Vagina (tissue), 2 donors: ENCODE results near the gene SLC35F5. TPM values are rescaled to one million over a fixed set of nuclear protein-coding genes. Genes with fewer than 3 reads are reported as not detected.
A peak's percentile ranks its signal among the peaks of the same experiment; 100 is the strongest.

ENCODE experiments used
- DNase-seq, 2 donors: peaks; one replicate each; pipeline ENCODE4 v3.0.0-alpha.2; 2017; ENCODE audit errors: extremely low spot score in 2 of 2
- H3K27ac ChIP-seq: fragments of 200-600 bp; sonication (generic); one replicate; pipeline ENCODE4 v1.5.1; 2019
- H3K27me3 ChIP-seq: fragments of 200-600 bp; sonication (generic); one replicate; pipeline ENCODE4 v1.5.1; 2019
- H3K36me3 ChIP-seq, 2 donors: fragments of 200-600 bp; sonication (generic); one replicate each; pipeline ENCODE4 v1.5.1; 2017 to 2019
- H3K4me1 ChIP-seq: fragments of 200-600 bp; sonication (generic); one replicate; pipeline ENCODE4 v1.5.1; 2019
- H3K4me3 ChIP-seq, 2 donors: fragments of 200-600 bp; sonication (generic); 1 replicate in 1 of 2; 2 replicates in 1 of 2; pipeline ENCODE4 v1.5.1; 2016 to 2019
- H3K9me3 ChIP-seq: fragments of 200-600 bp; sonication (generic); one replicate; pipeline ENCODE4 v1.5.1; 2019
- POLR2A ChIP-seq, 2 donors: fragments of 450-650 bp; IDR thresholded peaks; one replicate each; pipeline ENCODE4 v1.6.1; 2017; ENCODE audit warnings: antibody characterized with exemption in 2 of 2, mild to moderate bottlenecking in 2 of 2, moderate library complexity in 2 of 2
- POLR2AphosphoS5 ChIP-seq, 2 donors: sonication (generic); formaldehyde crosslinking; IDR thresholded peaks; one replicate each; pipeline ENCODE4 v1.9.0; 2017; ENCODE audit warnings: antibody characterized with exemption in 2 of 2, mild to moderate bottlenecking in 2 of 2, low read depth in 1 of 2; ENCODE audit not compliant: insufficient read depth in 1 of 2
- intact Hi-C: fragments of 100-400 bp; cut with DNase I; formaldehyde crosslinking; loops from one replicate; pipeline ENCODE4 v1.15.1; 2023
- total RNA-seq: library from RNA; depleted of rRNA; stranded (reverse); fragments of >200 nt; gene quantifications from one replicate; pipeline ENCODE4 v1.2.3, GENCODE V29; 2016
- TF ChIP-seq, protein P1 (sequence below), 3 experiments: fragments of 450-650 bp in 2 of 3; fragments of 200-600 bp in 1 of 3; sonication (generic) in 1 of 3; IDR thresholded peaks; one replicate each; pipeline ENCODE4 v1.5.1; 2017 to 2019; ENCODE audit warnings: antibody characterized with exemption in 3 of 3, mild to moderate bottlenecking in 2 of 3, moderate library complexity in 2 of 3

SLC35F5 gene
- total RNA-seq, 1 donor from 2014 or later: 64.6 TPM

DNA sequence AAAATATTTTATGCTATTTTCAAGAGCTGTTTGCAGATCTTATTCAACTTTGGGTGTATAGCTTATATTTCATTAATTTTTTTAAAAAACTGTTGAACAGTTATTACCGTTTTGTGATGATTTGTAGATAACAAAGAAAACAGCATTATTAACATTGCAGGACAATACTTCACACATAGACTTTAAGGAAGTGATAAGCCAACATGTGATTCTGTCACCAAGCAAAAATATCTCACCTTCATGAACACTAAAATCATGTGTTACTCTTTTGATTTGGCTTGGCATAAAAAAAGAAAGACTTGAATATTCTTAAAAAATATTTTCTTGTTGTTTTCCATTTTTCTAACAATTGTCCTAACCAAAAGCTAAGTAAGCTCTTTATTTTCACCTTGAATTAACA lies 33.0 kb downstream of the SLC35F5 start:
- TF ChIP-seq POLR2A (IDR thresholded peaks at IDR 0.05): no peak
- TF ChIP-seq, protein P1, sequence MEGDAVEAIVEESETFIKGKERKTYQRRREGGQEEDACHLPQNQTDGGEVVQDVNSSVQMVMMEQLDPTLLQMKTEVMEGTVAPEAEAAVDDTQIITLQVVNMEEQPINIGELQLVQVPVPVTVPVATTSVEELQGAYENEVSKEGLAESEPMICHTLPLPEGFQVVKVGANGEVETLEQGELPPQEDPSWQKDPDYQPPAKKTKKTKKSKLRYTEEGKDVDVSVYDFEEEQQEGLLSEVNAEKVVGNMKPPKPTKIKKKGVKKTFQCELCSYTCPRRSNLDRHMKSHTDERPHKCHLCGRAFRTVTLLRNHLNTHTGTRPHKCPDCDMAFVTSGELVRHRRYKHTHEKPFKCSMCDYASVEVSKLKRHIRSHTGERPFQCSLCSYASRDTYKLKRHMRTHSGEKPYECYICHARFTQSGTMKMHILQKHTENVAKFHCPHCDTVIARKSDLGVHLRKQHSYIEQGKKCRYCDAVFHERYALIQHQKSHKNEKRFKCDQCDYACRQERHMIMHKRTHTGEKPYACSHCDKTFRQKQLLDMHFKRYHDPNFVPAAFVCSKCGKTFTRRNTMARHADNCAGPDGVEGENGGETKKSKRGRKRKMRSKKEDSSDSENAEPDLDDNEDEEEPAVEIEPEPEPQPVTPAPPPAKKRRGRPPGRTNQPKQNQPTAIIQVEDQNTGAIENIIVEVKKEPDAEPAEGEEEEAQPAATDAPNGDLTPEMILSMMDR (IDR thresholded peaks at IDR 0.05): no peak
- no peak for TF ChIP-seq POLR2AphosphoS5 (IDR thresholded peaks at IDR 0.05; ENCODE audit: insufficient read depth in 1 of 2, low read depth in 1 of 2)
- Histone ChIP-seq H3K36me3 (peaks cover 0 to 14% of the 10 kb centered on the region in 2 donors), H3K27me3 (no peaks in the 10 kb centered on the region), H3K4me1 (no peaks in the 10 kb centered on the region), H3K4me3 (no peak overlapping the region), H3K27ac (no peak overlapping the region), H3K9me3 (no peaks in the 10 kb centered on the region)
- intact Hi-C loops: no loop called here
- DNase-seq: no peak

DNA sequence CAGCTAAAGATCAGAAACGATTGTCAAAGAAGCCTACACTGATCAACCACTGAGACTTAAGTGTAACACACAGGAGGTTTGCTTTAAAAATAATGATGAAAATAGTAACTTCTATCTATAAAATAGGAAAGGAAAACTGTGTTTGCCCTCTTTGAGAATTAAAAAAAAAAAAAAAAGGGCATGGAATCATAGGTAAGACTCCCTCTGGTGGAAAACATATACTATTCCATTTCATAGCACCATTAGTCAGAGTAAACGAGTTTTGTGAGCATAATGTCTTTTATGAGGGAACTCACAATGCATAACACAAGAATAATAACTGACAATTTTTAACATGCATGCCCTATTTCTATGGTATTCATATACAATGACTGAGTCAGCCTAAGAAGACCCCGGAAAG lies 36.3 kb downstream of the SLC35F5 start:
- no peak for DNase-seq
- Histone ChIP-seq H3K4me1 (no peaks in the 10 kb centered on the region), H3K27ac (no peak overlapping the region), H3K27me3 (no peaks in the 10 kb centered on the region), H3K36me3 (peaks cover 0 to 38% of the 10 kb centered on the region in 2 donors), H3K9me3 (no peaks in the 10 kb centered on the region), H3K4me3 (no peak overlapping the region)
- TF ChIP-seq POLR2A (IDR thresholded peaks at IDR 0.05) (no peak), POLR2AphosphoS5 (IDR thresholded peaks at IDR 0.05; ENCODE audit: insufficient read depth in 1 of 2, low read depth in 1 of 2) (no peak)
- TF ChIP-seq, protein P1 (IDR thresholded peaks at IDR 0.05): peak in 1 of 3 experiments; percentile 11
- intact Hi-C loops: no loop called here

DNA sequence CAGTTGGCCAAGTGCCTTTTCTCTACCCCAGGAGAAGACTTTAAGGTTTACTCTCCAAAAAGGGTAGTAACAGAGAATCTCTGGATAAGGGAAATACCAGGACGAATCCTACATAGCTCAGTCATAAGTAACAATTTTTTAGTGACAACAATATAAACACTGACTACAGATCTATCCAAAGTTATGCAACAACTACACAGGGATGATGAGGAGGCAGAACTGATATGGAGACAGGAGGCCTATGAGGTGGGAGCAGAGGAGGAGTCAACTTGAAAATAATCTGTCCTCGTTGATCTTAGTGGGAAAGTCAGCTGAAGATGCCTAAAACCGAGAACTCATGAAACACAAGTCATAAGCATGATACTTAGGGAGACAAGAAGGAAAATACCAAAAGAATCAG lies 40.2 kb downstream of the SLC35F5 start:
- intact Hi-C loops: no loop called here
- no peak for TF ChIP-seq POLR2AphosphoS5 (IDR thresholded peaks at IDR 0.05; ENCODE audit: insufficient read depth in 1 of 2, low read depth in 1 of 2)
- TF ChIP-seq, protein P1 (IDR thresholded peaks at IDR 0.05): no peak
- TF ChIP-seq POLR2A (IDR thresholded peaks at IDR 0.05): no peak
- H3K27ac ChIP-seq: no peak overlapping the region
- no peaks in the 10 kb centered on the region for H3K4me1 ChIP-seq
- no peak overlapping the region for H3K4me3 ChIP-seq
- no peaks in the 10 kb centered on the region for H3K27me3 ChIP-seq
- no peaks in the 10 kb centered on the region for H3K9me3 ChIP-seq
- H3K36me3 ChIP-seq: peaks cover 0 to 42% of the 10 kb centered on the region in 2 donors
- no peak for DNase-seq

DNA sequence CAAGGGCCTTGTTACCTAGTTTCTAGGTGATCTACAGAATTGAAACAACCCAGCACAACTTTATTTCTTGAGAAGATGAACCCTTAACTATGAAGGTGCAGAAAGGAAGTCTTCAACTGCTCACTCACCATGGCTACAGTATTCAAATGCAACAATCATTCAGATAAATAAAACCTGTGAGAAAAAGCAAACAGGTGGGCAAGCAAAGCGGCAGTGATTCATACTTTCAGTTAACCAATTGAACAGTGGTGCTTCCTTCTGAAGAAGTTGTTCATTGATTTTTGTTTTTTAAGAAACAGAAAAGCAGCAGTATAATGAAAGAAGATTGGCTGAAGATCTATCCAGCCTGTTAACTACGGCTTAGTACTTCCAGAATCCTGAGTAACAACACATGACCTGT lies 43.5 kb downstream of the SLC35F5 start:
- TF ChIP-seq POLR2A (IDR thresholded peaks at IDR 0.05) (no peak), POLR2AphosphoS5 (IDR thresholded peaks at IDR 0.05; ENCODE audit: insufficient read depth in 1 of 2, low read depth in 1 of 2) (no peak)
- TF ChIP-seq, protein P1 (IDR thresholded peaks at IDR 0.05): no peak
- H3K4me1 ChIP-seq: no peaks in the 10 kb centered on the region
- intact Hi-C loops: no loop called here
- H3K27me3 ChIP-seq: no peaks in the 10 kb centered on the region
- H3K36me3 ChIP-seq: peaks cover 0 to 37% of the 10 kb centered on the region in 2 donors
- H3K27ac ChIP-seq: no peak overlapping the region
- no peak for DNase-seq
- H3K9me3 ChIP-seq: no peaks in the 10 kb centered on the region
- no peak overlapping the region for H3K4me3 ChIP-seq

DNA sequence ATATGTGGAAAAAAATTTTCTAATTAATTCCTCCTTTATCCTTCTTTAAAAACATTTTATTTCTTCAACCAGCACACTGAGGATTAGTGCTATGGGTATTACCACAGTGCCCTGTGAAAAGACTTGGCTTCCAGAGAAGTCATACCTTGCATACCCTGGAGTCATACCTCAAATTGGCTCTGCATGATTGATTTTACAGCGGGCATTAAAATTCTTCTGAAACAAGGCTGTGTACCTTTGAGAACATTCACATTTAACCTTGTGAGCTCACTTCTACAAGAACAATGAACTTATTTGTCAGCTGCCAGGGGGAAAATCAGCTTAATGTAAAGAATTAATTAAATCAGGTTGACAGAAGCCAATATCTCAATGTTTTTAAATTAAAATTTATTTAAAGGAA lies 44.6 kb downstream of the SLC35F5 start:
- DNase-seq: no peak
- Histone ChIP-seq H3K27ac (no peak overlapping the region), H3K36me3 (peaks cover 0 to 27% of the 10 kb centered on the region in 2 donors), H3K27me3 (no peaks in the 10 kb centered on the region), H3K9me3 (no peaks in the 10 kb centered on the region), H3K4me3 (no peak overlapping the region), H3K4me1 (no peaks in the 10 kb centered on the region)
- TF ChIP-seq, protein P1 (IDR thresholded peaks at IDR 0.05): no peak
- TF ChIP-seq POLR2AphosphoS5 (IDR thresholded peaks at IDR 0.05; ENCODE audit: insufficient read depth in 1 of 2, low read depth in 1 of 2) (no peak), POLR2A (IDR thresholded peaks at IDR 0.05) (no peak)
- intact Hi-C loops: no loop called here
